H1 (cell line): Measurements from ENCODE around the gene GCNA. TPM values are rescaled to one million over a fixed set of nuclear protein-coding genes. Genes with fewer than 3 reads are reported as not detected.

ENCODE experiments used
- CTCF ChIA-PET: fragments of 300-600 bp; sonication (Branson Sonifier 250); formaldehyde crosslinking; loops from one replicate; lab custom pipeline; 2021; ENCODE audit not compliant: partially characterized antibody; lab: Charles Lee
- POLR2A ChIA-PET: fragments of 300-600 bp; sonication (Branson Sonifier 250); formaldehyde crosslinking; loops from one replicate; lab custom pipeline; 2021; ENCODE audit warnings: inconsistent platforms; ENCODE audit not compliant: partially characterized antibody; lab: Charles Lee
- DNase-seq, 2 experiments: peaks; one replicate each; pipeline versions ENCODE4 v3.0.0 to v3.0.0-alpha.2; 2010 to 2022; ENCODE audit warnings: low spot score in 2 of 2, low read depth in 1 of 2, mixed read lengths in 1 of 2
- FAIRE-seq: peaks from 2 replicates; lab custom pipeline; 2011; peaks lifted over from hg19 to GRCh38; lab: Jason Lieb, UNC
- H2AFZ ChIP-seq: 2 replicates; pipeline ENCODE4 v1.8.1; 2012; ENCODE audit warnings: low read length, inconsistent platforms
- H2AK5ac ChIP-seq: 2 replicates; pipeline ENCODE4 v1.6.1; 2013; ENCODE audit warnings: low read depth, low read length
- H2BK120ac ChIP-seq: replicated peaks from 2 replicates; pipeline ENCODE3; 2013; ENCODE audit warnings: low read depth, low read length, inconsistent platforms
- H2BK12ac ChIP-seq: 2 replicates; pipeline ENCODE4 v1.6.1; 2013; ENCODE audit warnings: low read depth, low read length
- H2BK15ac ChIP-seq: 2 replicates; pipeline ENCODE4 v1.6.1; 2013; ENCODE audit warnings: low read length
- H2BK20ac ChIP-seq: 2 replicates; pipeline ENCODE4 v1.6.1; 2013; ENCODE audit warnings: low read length
- H2BK5ac ChIP-seq: 2 replicates; pipeline ENCODE4 v1.6.1; 2013; ENCODE audit warnings: low read depth, low read length
- H3K14ac ChIP-seq: 2 replicates; pipeline ENCODE4 v1.6.1; 2013; ENCODE audit warnings: inconsistent platforms; ENCODE audit not compliant: insufficient read length
- H3K18ac ChIP-seq: 2 replicates; pipeline ENCODE4 v1.6.1; 2013; ENCODE audit warnings: low read length; ENCODE audit errors: extremely low read depth
- H3K23ac ChIP-seq: 2 replicates; pipeline ENCODE4 v1.6.1; 2013; ENCODE audit warnings: inconsistent platforms; ENCODE audit not compliant: insufficient read length
- H3K23me2 ChIP-seq: 2 replicates; pipeline ENCODE4 v1.6.1; 2013; ENCODE audit warnings: low read depth, low read length
- H3K27ac ChIP-seq: 2 replicates; pipeline ENCODE4 v1.6.1; 2011; ENCODE audit warnings: low read depth, low read length, inconsistent platforms
- H3K27me3 ChIP-seq, 4 experiments: replicated peaks in 1 of 4; 1 replicate in 1 of 4; 2 replicates in 3 of 4; pipeline versions ENCODE4 v1.6.1 to v1.8.1; 2011 to 2013; ENCODE audit warnings: low read length in 3 of 4, mild to moderate bottlenecking in 3 of 4, inconsistent platforms in 2 of 4, mixed read lengths in 2 of 4, moderate library complexity in 1 of 4; ENCODE audit not compliant: control insufficient read depth in 3 of 4, insufficient read depth in 3 of 4; ENCODE audit errors: extremely low read depth in 1 of 4
- H3K36me3 ChIP-seq, 4 experiments: 2 replicates each; pipeline versions ENCODE4 v1.6.1 to v1.8.1; 2011 to 2013; ENCODE audit warnings: mild to moderate bottlenecking in 4 of 4, low read length in 3 of 4, moderate library complexity in 2 of 4, control low read depth in 1 of 4, inconsistent platforms in 1 of 4; ENCODE audit not compliant: insufficient read depth in 4 of 4, control insufficient read depth in 2 of 4
- H3K4ac ChIP-seq: replicated peaks from 2 replicates; pipeline ENCODE3; 2013; ENCODE audit warnings: low read length, low read depth, mixed read lengths, inconsistent platforms; ENCODE audit not compliant: insufficient read length
- H3K4me1 ChIP-seq, 4 experiments: replicated peaks in 1 of 4; 1 replicate in 1 of 4; 2 replicates in 3 of 4; pipeline versions ENCODE4 v1.6.1 to v1.8.1; 2011 to 2013; ENCODE audit warnings: low read length in 3 of 4, inconsistent platforms in 2 of 4, mixed read lengths in 1 of 4; ENCODE audit not compliant: insufficient read depth in 4 of 4, control insufficient read depth in 3 of 4
- H3K4me2 ChIP-seq, 2 experiments: 2 replicates each; pipeline versions ENCODE4 v1.6.1 to v1.8.1; 2011 to 2013; ENCODE audit warnings: low read depth in 2 of 2, low read length in 2 of 2, control low read depth in 1 of 2, inconsistent platforms in 1 of 2, mild to moderate bottlenecking in 1 of 2; ENCODE audit not compliant: insufficient read depth in 1 of 2
- H3K4me3 ChIP-seq, 4 experiments: fragments of 200-600, 300-600 bp in 1 of 4; sonication (generic), shearing (Covaris generic), sonication (Bioruptor Twin) in 1 of 4; 2 replicates each; pipeline versions ENCODE4 v1.5.1 to v1.8.1; 2011 to 2016; ENCODE audit warnings: low read length in 4 of 4, low read depth in 3 of 4, control low read depth in 2 of 4, inconsistent platforms in 2 of 4, mild to moderate bottlenecking in 2 of 4, mixed read lengths in 1 of 4, moderate library complexity in 1 of 4; ENCODE audit not compliant: insufficient read depth in 2 of 4; ENCODE audit errors: extremely low read depth in 1 of 4
- H3K56ac ChIP-seq: replicated peaks from 2 replicates; pipeline ENCODE3; 2013; ENCODE audit warnings: low read depth, mild to moderate bottlenecking, mixed read lengths, low read length, inconsistent platforms; ENCODE audit not compliant: insufficient read length
- H3K79me1 ChIP-seq: 2 replicates; pipeline ENCODE4 v1.6.1; 2013; ENCODE audit warnings: low read depth, low read length, control low read depth
- H3K79me2 ChIP-seq, 2 experiments: 2 replicates each; pipeline versions ENCODE4 v1.6.1 to v1.8.1; 2012 to 2013; ENCODE audit warnings: low read length in 2 of 2, mild to moderate bottlenecking in 2 of 2, inconsistent platforms in 1 of 2; ENCODE audit not compliant: insufficient read depth in 2 of 2, control insufficient read depth in 1 of 2
- H3K9ac ChIP-seq, 4 experiments: replicated peaks in 1 of 4; 1 replicate in 1 of 4; 2 replicates in 3 of 4; pipeline versions ENCODE4 v1.6.1 to v1.8.1; 2011 to 2013; ENCODE audit warnings: low read depth in 3 of 4, low read length in 3 of 4, control low read depth in 2 of 4, mild to moderate bottlenecking in 2 of 4, moderate library complexity in 2 of 4, inconsistent platforms in 1 of 4; ENCODE audit errors: extremely low read depth in 1 of 4
- H3K9me3 ChIP-seq, 2 experiments: 2 replicates each; pipeline versions ENCODE4 v1.6.1 to v1.8.1; 2012 to 2013; ENCODE audit warnings: mild to moderate bottlenecking in 2 of 2, moderate library complexity in 2 of 2, control low read depth in 1 of 2, inconsistent platforms in 1 of 2, low read depth in 1 of 2, low read length in 1 of 2, mixed read lengths in 1 of 2; ENCODE audit not compliant: insufficient read depth in 2 of 2
- H4K20me1 ChIP-seq, 2 experiments: replicated peaks in 1 of 2; 2 replicates each; pipeline versions ENCODE3 to v1.8.1; 2011 to 2013; ENCODE audit warnings: inconsistent platforms in 2 of 2, low read length in 2 of 2, mild to moderate bottlenecking in 1 of 2; ENCODE audit not compliant: insufficient read depth in 2 of 2, control insufficient read depth in 1 of 2
- H4K5ac ChIP-seq: 2 replicates; pipeline ENCODE4 v1.6.1; 2013; ENCODE audit warnings: low read length, low read depth, mixed read lengths, inconsistent platforms; ENCODE audit not compliant: insufficient read length
- H4K8ac ChIP-seq: 2 replicates; pipeline ENCODE4 v1.8.0; 2013; ENCODE audit warnings: mild to moderate bottlenecking, moderate library complexity, low read length, inconsistent platforms; ENCODE audit not compliant: insufficient read depth; ENCODE audit errors: extremely low read depth
- H4K91ac ChIP-seq: replicated peaks from 2 replicates; pipeline ENCODE3; 2013; ENCODE audit warnings: low read length, mixed read lengths, inconsistent platforms; ENCODE audit not compliant: insufficient read length
- CREB1 ChIP-seq: IDR thresholded peaks from 2 replicates; pipeline ENCODE4 v1.6.1; 2012; ENCODE audit warnings: inconsistent platforms
- SIX5 ChIP-seq: IDR thresholded peaks from 2 replicates; pipeline ENCODE4 v1.6.1; 2011; ENCODE audit warnings: mild to moderate bottlenecking, low read depth, low read length
- TAF1 ChIP-seq: IDR thresholded peaks from 2 replicates; pipeline ENCODE4 v1.6.1; 2011; ENCODE audit warnings: mild to moderate bottlenecking, low read depth, low read length
- TAF7 ChIP-seq: optimal IDR thresholded peaks from 2 replicates; pipeline ENCODE3; 2011; ENCODE audit warnings: low read depth, mild to moderate bottlenecking, inconsistent platforms, low read length, moderate library complexity, borderline replicate concordance
- ZNF274 ChIP-seq: IDR thresholded peaks from 2 replicates; pipeline ENCODE4 v1.7.0; 2012; ENCODE audit warnings: low read length, borderline replicate concordance; ENCODE audit errors: extremely low read depth
- WGBS, 2 experiments: shearing (Covaris generic) in 1 of 2; methylation state at CpG; one replicate each; pipeline versions ENCODE4 v1.1.6 to v1.1.7; 2013 to 2015; ENCODE audit warnings: low lambda C conversion rate in 2 of 2, mixed read lengths in 2 of 2, inconsistent platforms in 1 of 2, low coverage in 1 of 2, missing lambda C conversion rate in 1 of 2; ENCODE audit not compliant: insufficient replicate concordance in 2 of 2, insufficient coverage in 1 of 2, insufficient read length in 1 of 2; ENCODE audit errors: extremely low coverage in 1 of 2, missing lambda C conversion rate in 1 of 2; 5-methylcytosine and 5-hydroxymethylcytosine counted together
- polyA plus RNA-seq, 7 experiments: library from polyadenylated mRNA; depleted of rRNA in 3 of 7; stranded (reverse) in 5 of 7; unstranded in 2 of 7; fragments of >200 nt in 5 of 7; fragments of 200-250 nt in 2 of 7; gene quantifications; 1 replicate in 5 of 7; 2 replicates in 1 of 7; 4 replicates in 1 of 7; pipeline versions ENCODE4 v1.2.1 to v1.2.3, GENCODE V29; 2011 to 2013; ENCODE audit warnings: missing spikeins in 2 of 7, mixed read lengths in 2 of 7
- total RNA-seq: library from RNA; stranded (reverse); fragmentation: NEBNext Ultra II Directional; extraction: Animal tissue kit (Norgen Biotek cat#: 25700); gene quantifications from 2 replicates; pipeline ENCODE4 v1.2.1, GENCODE V29; 2021

Gene GCNA
- total and polyA plus RNA-seq, 2 of the 8 experiments (the other 6 are each of a cell fraction or from before 2014, with no cell fraction given), result 0.41 to 0.95 TPM

- no peak overlapping the region for H2AFZ ChIP-seq
- FAIRE-seq (no peak), DNase-seq (no peak)
- no peaks in the 10 kb centered on the region for H3K27me3 ChIP-seq
- no peak overlapping the region for H3K9ac ChIP-seq
- no peak overlapping the region for H3K4me3 ChIP-seq
- H3K56ac ChIP-seq, result no peak overlapping the region
- peaks cover 22 to 83% (median 61%) of the 10 kb centered on the region in 4 experiments for H3K36me3 ChIP-seq
- H3K23me2 ChIP-seq, result no peaks in the 10 kb centered on the region
- no peak overlapping the region for H2BK5ac ChIP-seq
- no peak overlapping the region for H2AK5ac ChIP-seq
- TF ChIP-seq TAF7, result no peak
- TF ChIP-seq ZNF274, result no peak
- no peak for TF ChIP-seq TAF1
- TF ChIP-seq SIX5, result no peak
- no peak for TF ChIP-seq CREB1
- H2BK12ac ChIP-seq, result no peak overlapping the region
- no peak overlapping the region for H3K14ac ChIP-seq
- H4K91ac ChIP-seq, result no peak overlapping the region
- no peak overlapping the region for H2BK120ac ChIP-seq
- H3K27ac ChIP-seq, result no peak overlapping the region
- no peaks in the 10 kb centered on the region for H4K20me1 ChIP-seq
- no peak overlapping the region for H4K8ac ChIP-seq
- no peak overlapping the region for H4K5ac ChIP-seq
- H3K9me3 ChIP-seq, result no peaks in the 10 kb centered on the region
- no peak overlapping the region for H3K4me2 ChIP-seq
- H3K79me1 ChIP-seq, result no peaks in the 10 kb centered on the region
- no peaks in the 10 kb centered on the region for H3K79me2 ChIP-seq
- WGBS, 2 experiments, result 94% methylated on average over 9 of the region's 9 CpGs; no CpG with 5 or more reads in 1 of the 2 experiments
- no peak overlapping the region for H3K4ac ChIP-seq
- H2BK15ac ChIP-seq, result no peak overlapping the region
- ChIA-PET CTCF (interaction anchor here (0.9 to 3.0 kb wide), 3 partner anchors 10 to 58 kb away, joined by 3 to 11 read pairs (median 3); no protein-coding TSS in a partner anchor), POLR2A (interaction anchor here (0.6 kb wide), 1 partner anchor 97 kb away, joined by 3 read pairs; no protein-coding TSS in a partner anchor)
- H3K4me1 ChIP-seq, result no peaks in the 10 kb centered on the region
- no peak overlapping the region for H2BK20ac ChIP-seq
- H3K18ac ChIP-seq, result no peak overlapping the region
- H3K23ac ChIP-seq, result no peak overlapping the region
Measured at GRCh38 chrX:71565474-71566041, 12.7 kb upstream of the GCNA start.
